Measurements from ENCODE around the gene PNPLA1.

Gene PNPLA1

GRCh38 chr6:36285187-36285671, 15.4 kb downstream of the PNPLA1 start:
- DNase-seq (ENCODE audit: insufficient read length, low spot score) (no peak), FAIRE-seq (no peak)

GRCh38 chr6:36285797-36286196, 15.9 kb downstream of the PNPLA1 start:
- FAIRE-seq: no peak
- TF ChIP-seq POLR2A (IDR thresholded peaks at IDR 0.05; ENCODE audit: low read depth, low read length): no peak
- no peak for DNase-seq (ENCODE audit: insufficient read length, low spot score)

More at GRCh38 chr6:36285187-36285671, 15.4 kb downstream of the PNPLA1 start:
- TF ChIP-seq POLR2A (IDR thresholded peaks at IDR 0.05; ENCODE audit: low read depth, low read length): no peak

- FAIRE-seq (no peak), DNase-seq (ENCODE audit: insufficient read length, low spot score) (no peak)
- no peak for TF ChIP-seq POLR2A (IDR thresholded peaks at IDR 0.05; ENCODE audit: low read depth, low read length)
Observed at GRCh38 chr6:36286858-36287257, 17.0 kb downstream of the PNPLA1 start.

- no peak for FAIRE-seq
- no peak for DNase-seq (ENCODE audit: insufficient read length, low spot score)
- no peak for TF ChIP-seq POLR2A (IDR thresholded peaks at IDR 0.05; ENCODE audit: low read depth, low read length)
Observed at GRCh38 chr6:36289281-36289878, 19.5 kb downstream of the PNPLA1 start.

DNA sequence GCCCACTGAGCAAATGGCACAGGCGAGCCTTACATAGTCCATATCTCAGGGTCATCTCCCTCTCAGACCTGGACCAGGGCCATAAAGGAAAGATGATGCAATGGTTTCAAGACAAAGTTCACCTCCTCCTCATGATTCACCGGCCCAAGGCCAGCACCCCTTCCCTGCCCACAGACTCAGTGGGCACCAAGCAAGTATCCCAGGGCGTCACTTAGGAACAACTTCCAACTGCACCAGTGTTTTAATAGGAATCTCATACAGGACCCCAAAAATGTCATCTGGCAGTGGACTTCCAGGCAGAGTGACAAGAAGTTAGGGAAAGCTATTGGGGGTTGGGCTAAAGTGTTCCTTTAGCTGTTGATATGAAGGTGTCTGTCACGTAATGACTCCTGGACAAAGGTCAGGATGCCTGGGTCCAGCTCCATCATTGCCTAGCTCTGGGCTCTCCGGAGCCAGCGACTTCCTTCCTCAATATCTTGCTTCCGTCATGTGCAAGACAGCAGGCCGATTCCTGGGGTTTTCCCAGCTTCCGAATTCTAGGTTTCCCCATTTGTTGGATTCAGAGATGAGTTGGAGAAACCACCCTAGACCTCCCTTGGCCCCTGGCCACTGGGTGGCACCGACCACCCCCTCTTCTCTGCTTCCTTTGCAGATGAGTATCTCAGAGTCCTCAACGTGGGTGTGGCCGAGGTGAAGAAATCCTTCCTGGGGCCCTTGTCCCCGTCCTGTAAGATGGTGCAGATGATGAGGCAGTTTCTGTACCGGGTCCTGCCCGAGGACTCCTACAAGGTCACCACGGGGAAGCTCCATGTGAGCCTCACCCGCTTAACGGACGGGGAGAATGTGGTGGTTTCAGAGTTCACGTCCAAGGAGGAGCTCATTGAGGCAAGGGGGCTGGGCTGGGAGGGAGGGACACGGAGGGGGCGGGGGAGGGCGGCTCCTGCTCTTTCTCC, 21.1 kb downstream of the PNPLA1 start:
- FAIRE-seq (peak; percentile 73), DNase-seq (ENCODE audit: insufficient read length, low spot score) (peak; percentile 52)
- TF ChIP-seq POLR2A (IDR thresholded peaks at IDR 0.05; ENCODE audit: low read depth, low read length): no peak

DNA sequence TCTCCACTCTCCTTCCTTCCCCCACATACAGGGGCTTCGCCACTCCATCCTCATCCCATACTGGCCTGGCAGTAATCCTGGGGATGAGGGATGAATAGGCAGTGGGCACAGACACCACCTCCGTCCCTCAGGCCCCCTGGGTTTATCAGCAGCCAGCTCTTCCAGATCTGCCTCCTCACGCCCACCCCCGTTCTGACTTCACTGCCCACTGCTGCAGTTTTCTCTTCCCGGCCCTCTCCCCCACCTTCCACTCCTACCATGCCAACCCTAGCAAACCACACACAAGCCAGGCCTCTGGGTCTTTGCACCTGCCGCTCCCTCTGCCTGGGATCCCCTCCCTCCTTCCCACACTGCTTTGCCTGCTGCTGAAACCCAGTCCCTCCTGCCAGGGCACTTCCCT, 22.3 kb downstream of the PNPLA1 start:
- TF ChIP-seq POLR2A (IDR thresholded peaks at IDR 0.05; ENCODE audit: low read depth, low read length): no peak
- FAIRE-seq (no peak), DNase-seq (ENCODE audit: insufficient read length, low spot score) (no peak)

GRCh38 chr6:36296240-36296639, 26.4 kb downstream of the PNPLA1 start:
- TF ChIP-seq POLR2A (IDR thresholded peaks at IDR 0.05; ENCODE audit: low read depth, low read length): no peak
- FAIRE-seq (no peak), DNase-seq (ENCODE audit: insufficient read length, low spot score) (no peak)

GRCh38 chr6:36297051-36297450, 27.2 kb downstream of the PNPLA1 start:
- no peak for DNase-seq (ENCODE audit: insufficient read length, low spot score)
- no peak for FAIRE-seq
- TF ChIP-seq POLR2A (IDR thresholded peaks at IDR 0.05; ENCODE audit: low read depth, low read length): no peak

DNA sequence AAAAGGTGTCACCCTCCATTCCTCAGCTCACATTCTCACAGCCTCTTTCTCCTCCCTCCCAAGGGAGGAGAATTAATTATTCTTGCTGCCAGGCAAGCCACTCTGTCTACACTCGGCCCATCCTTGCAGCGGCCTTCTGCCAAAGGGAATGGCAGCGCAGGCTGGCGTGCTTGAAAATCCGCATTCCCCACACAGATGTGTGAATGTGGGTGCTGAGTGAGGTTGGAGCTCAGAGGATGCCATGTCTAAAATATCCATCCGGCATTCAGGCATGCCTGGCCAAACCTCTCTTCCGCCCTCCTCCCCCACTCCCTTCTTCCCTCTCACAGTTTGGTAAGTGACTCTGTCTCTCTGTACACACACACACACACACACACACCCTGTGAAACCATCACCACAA, 27.7 kb downstream of the PNPLA1 start:
- TF ChIP-seq POLR2A (IDR thresholded peaks at IDR 0.05; ENCODE audit: low read depth, low read length): no peak

GRCh38 chr6:36298027-36298426, 28.2 kb downstream of the PNPLA1 start:
- TF ChIP-seq POLR2A (IDR thresholded peaks at IDR 0.05; ENCODE audit: low read depth, low read length): no peak
- no peak for FAIRE-seq
- no peak for DNase-seq (ENCODE audit: insufficient read length, low spot score)

More for the DNA sequence above, 27.7 kb downstream of the PNPLA1 start:
- DNase-seq (ENCODE audit: insufficient read length, low spot score) (no peak), FAIRE-seq (no peak)

DNA sequence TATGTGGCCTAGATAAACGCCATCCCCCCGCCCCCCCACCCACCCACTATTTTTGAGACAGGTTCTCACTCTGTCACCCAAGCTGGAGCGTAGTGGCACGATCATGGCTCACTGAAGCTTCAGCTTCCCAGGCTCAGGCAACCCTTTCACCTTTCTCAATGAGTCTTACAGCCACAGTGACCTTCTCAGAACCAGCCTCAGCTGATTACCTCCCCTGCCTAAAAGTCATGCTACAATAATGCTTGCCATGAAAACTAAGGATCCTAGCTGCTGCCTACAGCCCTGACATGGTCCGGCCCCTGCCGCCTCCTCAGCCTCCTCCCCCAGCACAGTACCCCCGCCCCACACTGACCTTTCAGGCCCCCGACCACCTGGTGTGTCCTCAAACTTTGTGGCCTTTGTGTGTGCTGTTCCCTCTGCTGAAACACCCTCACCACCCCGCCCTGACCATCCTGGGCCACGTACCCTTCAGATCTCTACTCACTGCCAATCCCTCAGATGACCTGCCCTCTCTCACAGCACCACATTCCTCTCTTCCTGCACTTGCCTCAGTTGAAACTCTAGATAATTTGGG, 31.3 kb downstream of the PNPLA1 start:
- DNase-seq (ENCODE audit: insufficient read length, low spot score) (no peak), FAIRE-seq (no peak)
- TF ChIP-seq POLR2A (IDR thresholded peaks at IDR 0.05; ENCODE audit: low read depth, low read length): no peak

DNA sequence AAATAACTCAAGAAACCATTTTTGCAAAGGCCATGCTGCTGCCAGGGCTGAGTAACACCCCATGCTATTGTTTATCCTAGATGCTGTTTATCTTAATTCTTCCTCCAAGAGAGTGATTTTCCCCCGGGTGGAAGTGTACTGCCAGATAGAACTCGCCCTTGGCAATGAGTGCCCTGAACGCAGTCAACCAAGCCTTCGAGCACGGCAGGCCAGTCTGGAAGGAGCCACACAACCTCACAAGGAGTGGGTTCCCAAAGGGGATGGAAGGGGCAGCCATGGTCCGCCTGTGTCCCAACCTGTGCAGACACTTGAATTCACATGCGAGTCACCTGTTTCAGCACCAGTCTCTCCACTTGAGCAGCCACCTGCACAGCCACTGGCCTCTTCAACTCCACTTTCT, 31.9 kb downstream of the PNPLA1 start:
- no peak for TF ChIP-seq POLR2A (IDR thresholded peaks at IDR 0.05; ENCODE audit: low read depth, low read length)
- no peak for FAIRE-seq
- DNase-seq (ENCODE audit: insufficient read length, low spot score): no peak

- DNase-seq (ENCODE audit: insufficient read length, low spot score): peak; percentile 67
- no peak for TF ChIP-seq POLR2A (IDR thresholded peaks at IDR 0.05; ENCODE audit: low read depth, low read length)
- peak; percentile 38 for FAIRE-seq
Observed at GRCh38 chr6:36302227-36302976, 32.5 kb downstream of the PNPLA1 start.

GRCh38 chr6:36305885-36306284, 36.0 kb downstream of the PNPLA1 start:
- FAIRE-seq (no peak), DNase-seq (ENCODE audit: insufficient read length, low spot score) (no peak)
- TF ChIP-seq POLR2A (IDR thresholded peaks at IDR 0.05; ENCODE audit: low read depth, low read length): no peak
